ENCODE measurements around the gene NCR2.

The NCR2 gene

DNA sequence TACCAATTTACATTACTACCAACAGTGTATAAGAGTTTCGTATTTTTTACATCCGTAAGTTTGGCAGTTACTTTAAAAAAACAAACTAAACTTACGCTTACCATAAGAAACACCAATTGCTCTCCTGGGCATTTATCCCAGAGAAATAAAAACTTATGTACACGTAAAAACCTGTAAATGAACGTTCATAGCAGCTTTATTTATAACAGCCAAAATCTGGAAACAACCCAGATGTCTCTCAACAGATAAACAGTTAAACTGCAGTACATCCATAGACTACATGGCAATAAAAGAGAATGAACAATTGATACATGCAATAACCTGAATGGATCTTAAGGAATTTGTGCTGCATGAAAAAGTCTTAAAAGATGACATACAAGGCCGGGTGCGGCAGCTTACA is 30.7 kb downstream of the NCR2 start:
- no peak for ATAC-seq
- TF ChIP-seq, protein P1, sequence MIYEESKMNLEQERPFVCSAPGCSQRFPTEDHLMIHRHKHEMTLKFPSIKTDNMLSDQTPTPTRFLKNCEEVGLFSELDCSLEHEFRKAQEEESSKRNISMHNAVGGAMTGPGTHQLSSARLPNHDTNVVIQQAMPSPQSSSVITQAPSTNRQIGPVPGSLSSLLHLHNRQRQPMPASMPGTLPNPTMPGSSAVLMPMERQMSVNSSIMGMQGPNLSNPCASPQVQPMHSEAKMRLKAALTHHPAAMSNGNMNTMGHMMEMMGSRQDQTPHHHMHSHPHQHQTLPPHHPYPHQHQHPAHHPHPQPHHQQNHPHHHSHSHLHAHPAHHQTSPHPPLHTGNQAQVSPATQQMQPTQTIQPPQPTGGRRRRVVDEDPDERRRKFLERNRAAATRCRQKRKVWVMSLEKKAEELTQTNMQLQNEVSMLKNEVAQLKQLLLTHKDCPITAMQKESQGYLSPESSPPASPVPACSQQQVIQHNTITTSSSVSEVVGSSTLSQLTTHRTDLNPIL (CRISPR knock-in tag; IDR thresholded peaks at IDR 0.05; ENCODE audit: low read depth) = no peak
- TF ChIP-seq ZNF8 (CRISPR knock-in tag; IDR thresholded peaks at IDR 0.05) (no peak), ZFP30 (CRISPR knock-in tag; IDR thresholded peaks at IDR 0.05) (no peak), ZNF70 (CRISPR knock-in tag; IDR thresholded peaks at IDR 0.05) (no peak), ZFP3 (CRISPR knock-in tag; IDR thresholded peaks at IDR 0.05) (no peak)

DNA sequence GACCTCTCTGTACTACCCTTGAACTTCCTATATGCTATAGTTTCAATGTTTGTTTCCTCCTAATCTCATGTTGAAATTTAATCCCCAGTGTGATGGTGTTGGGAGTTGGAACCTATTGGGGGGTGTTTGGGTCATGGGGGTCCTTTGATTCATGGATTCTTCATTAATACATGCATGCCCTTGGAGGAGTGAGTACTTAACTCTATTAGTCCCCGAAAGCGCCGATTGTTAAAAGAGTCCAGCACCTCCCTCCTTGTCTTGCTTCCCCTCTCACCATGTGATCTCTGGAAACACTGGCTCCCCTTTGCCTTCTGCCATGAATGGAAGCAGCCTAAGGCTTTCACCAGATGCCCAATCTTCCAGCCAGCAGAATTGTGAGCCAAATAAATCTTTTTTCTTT is 31.7 kb downstream of the NCR2 start:
- ATAC-seq = no peak
- TF ChIP-seq CSDC2 (CRISPR knock-in tag; IDR thresholded peaks at IDR 0.05) (no peak), SNAI2 (CRISPR knock-in tag; IDR thresholded peaks at IDR 0.05) (no peak), ZNF70 (CRISPR knock-in tag; IDR thresholded peaks at IDR 0.05) (no peak), ZC3H10 (CRISPR knock-in tag; IDR thresholded peaks at IDR 0.05) (no peak), BACH2 (CRISPR knock-in tag; IDR thresholded peaks at IDR 0.05; ENCODE audit: borderline replicate concordance) (no peak), PPARA (CRISPR knock-in tag; IDR thresholded peaks at IDR 0.05; ENCODE audit: borderline replicate concordance) (no peak), ARNTL (CRISPR knock-in tag; IDR thresholded peaks at IDR 0.05; ENCODE audit: borderline replicate concordance, low read depth) (no peak), RARB (CRISPR knock-in tag; IDR thresholded peaks at IDR 0.05) (no peak), TCF4 (CRISPR knock-in tag; IDR thresholded peaks at IDR 0.05; ENCODE audit: borderline replicate concordance) (no peak), TOX (CRISPR knock-in tag; IDR thresholded peaks at IDR 0.05; ENCODE audit: borderline replicate concordance) (no peak), ESRRG (CRISPR knock-in tag; IDR thresholded peaks at IDR 0.05) (no peak), ZFP30 (CRISPR knock-in tag; IDR thresholded peaks at IDR 0.05) (no peak), ISL1 (CRISPR knock-in tag; IDR thresholded peaks at IDR 0.05) (no peak)
- TF ChIP-seq, protein P2, sequence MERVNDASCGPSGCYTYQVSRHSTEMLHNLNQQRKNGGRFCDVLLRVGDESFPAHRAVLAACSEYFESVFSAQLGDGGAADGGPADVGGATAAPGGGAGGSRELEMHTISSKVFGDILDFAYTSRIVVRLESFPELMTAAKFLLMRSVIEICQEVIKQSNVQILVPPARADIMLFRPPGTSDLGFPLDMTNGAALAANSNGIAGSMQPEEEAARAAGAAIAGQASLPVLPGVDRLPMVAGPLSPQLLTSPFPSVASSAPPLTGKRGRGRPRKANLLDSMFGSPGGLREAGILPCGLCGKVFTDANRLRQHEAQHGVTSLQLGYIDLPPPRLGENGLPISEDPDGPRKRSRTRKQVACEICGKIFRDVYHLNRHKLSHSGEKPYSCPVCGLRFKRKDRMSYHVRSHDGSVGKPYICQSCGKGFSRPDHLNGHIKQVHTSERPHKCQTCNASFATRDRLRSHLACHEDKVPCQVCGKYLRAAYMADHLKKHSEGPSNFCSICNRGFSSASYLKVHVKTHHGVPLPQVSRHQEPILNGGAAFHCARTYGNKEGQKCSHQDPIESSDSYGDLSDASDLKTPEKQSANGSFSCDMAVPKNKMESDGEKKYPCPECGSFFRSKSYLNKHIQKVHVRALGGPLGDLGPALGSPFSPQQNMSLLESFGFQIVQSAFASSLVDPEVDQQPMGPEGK (CRISPR knock-in tag; IDR thresholded peaks at IDR 0.05; ENCODE audit: borderline replicate concordance) = no peak
- TF ChIP-seq, protein P3, sequence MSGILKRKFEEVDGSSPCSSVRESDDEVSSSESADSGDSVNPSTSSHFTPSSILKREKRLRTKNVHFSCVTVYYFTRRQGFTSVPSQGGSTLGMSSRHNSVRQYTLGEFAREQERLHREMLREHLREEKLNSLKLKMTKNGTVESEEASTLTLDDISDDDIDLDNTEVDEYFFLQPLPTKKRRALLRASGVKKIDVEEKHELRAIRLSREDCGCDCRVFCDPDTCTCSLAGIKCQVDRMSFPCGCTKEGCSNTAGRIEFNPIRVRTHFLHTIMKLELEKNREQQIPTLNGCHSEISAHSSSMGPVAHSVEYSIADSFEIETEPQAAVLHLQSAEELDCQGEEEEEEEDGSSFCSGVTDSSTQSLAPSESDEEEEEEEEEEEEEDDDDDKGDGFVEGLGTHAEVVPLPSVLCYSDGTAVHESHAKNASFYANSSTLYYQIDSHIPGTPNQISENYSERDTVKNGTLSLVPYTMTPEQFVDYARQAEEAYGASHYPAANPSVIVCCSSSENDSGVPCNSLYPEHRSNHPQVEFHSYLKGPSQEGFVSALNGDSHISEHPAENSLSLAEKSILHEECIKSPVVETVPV (CRISPR knock-in tag; IDR thresholded peaks at IDR 0.05) = no peak
- TF ChIP-seq, protein P1 (CRISPR knock-in tag; IDR thresholded peaks at IDR 0.05; ENCODE audit: low read depth) = no peak

DNA sequence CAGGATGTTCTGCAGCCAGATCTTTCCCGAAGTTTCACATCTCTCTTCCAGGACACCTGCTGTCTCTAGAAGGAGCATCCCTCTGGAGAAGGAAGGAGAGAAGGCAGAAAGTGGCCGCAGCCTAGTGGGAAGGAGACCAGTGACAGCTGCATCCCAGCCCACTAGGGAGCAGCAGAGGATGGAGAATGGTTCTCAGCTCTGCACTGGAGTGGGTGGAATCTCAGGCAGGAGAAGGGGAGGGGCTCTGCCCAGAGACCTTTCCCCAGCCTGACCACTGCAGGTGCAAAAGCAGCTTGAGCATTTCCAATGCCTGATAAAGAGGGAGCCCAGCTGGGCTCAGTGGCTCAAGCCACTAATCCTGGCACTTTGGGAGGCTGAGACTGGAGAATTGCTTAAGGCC is 32.3 kb downstream of the NCR2 start:
- peak; percentile 91 for ATAC-seq
- TF ChIP-seq ZFP30 (CRISPR knock-in tag; IDR thresholded peaks at IDR 0.05) (no peak), OSR1 (CRISPR knock-in tag; IDR thresholded peaks at IDR 0.05) (no peak)
- TF ChIP-seq, protein P2 (CRISPR knock-in tag; IDR thresholded peaks at IDR 0.05; ENCODE audit: borderline replicate concordance) = no peak

DNA sequence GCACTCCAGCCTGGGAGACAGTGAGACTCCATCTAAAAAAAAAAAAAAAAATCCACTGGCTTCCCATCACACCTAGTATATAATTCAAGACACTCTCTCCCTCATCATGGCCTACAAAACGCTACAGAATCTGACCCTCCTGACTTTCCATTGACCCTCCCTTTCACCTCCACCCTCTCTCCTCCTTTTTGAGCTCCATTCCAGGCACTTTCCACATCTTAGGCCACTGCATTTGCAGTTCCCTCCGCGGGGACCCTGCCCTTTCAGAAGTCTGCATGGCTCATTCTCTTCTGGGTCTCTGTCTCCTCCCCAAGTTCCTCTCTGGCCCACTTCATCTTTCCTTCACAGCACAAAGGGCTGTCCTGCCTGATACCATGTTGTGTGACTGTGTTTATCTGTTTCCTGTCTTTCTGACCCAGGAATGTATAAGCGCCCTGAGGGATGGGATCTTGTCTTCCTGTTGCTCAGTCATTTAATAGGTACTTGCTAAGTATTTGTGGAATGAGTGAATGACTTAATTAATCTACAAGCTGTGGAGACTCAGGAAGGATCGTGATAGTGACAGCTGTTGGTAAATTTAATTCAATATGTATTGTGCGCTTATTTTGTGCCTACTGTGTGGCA is 35.2 kb downstream of the NCR2 start:
- no peak for ATAC-seq
- TF ChIP-seq BACH2 (CRISPR knock-in tag; IDR thresholded peaks at IDR 0.05; ENCODE audit: borderline replicate concordance) = no peak
- no peak for TF ChIP-seq ZNF70 (CRISPR knock-in tag; IDR thresholded peaks at IDR 0.05)
- TF ChIP-seq RARB (CRISPR knock-in tag; IDR thresholded peaks at IDR 0.05) = no peak
- TF ChIP-seq, protein P2 (CRISPR knock-in tag; IDR thresholded peaks at IDR 0.05; ENCODE audit: borderline replicate concordance) = no peak
- TF ChIP-seq ZC3H10 (CRISPR knock-in tag; IDR thresholded peaks at IDR 0.05) = no peak
- no peak for TF ChIP-seq OSR1 (CRISPR knock-in tag; IDR thresholded peaks at IDR 0.05)
- TF ChIP-seq CSDC2 (CRISPR knock-in tag; IDR thresholded peaks at IDR 0.05) = no peak
- TF ChIP-seq, protein P3 (CRISPR knock-in tag; IDR thresholded peaks at IDR 0.05) = no peak
- TF ChIP-seq ZFP30 (CRISPR knock-in tag; IDR thresholded peaks at IDR 0.05) = no peak
- no peak for TF ChIP-seq SNAI2 (CRISPR knock-in tag; IDR thresholded peaks at IDR 0.05)
- no peak for TF ChIP-seq ZFP3 (CRISPR knock-in tag; IDR thresholded peaks at IDR 0.05)
- no peak for TF ChIP-seq GLIS3 (CRISPR knock-in tag; IDR thresholded peaks at IDR 0.05)
- TF ChIP-seq, protein P1 (CRISPR knock-in tag; IDR thresholded peaks at IDR 0.05; ENCODE audit: low read depth) = no peak
- TF ChIP-seq ISL1 (CRISPR knock-in tag; IDR thresholded peaks at IDR 0.05) = no peak
- TF ChIP-seq TOX (CRISPR knock-in tag; IDR thresholded peaks at IDR 0.05; ENCODE audit: borderline replicate concordance) = no peak
- TF ChIP-seq TCF4 (CRISPR knock-in tag; IDR thresholded peaks at IDR 0.05; ENCODE audit: borderline replicate concordance) = no peak
